ENCODE results near the gene TCAF2. TPM values are rescaled to one million over a fixed set of nuclear protein-coding genes. Genes with fewer than 3 reads are reported as not detected.
"Not testable (repeated sequence)": the region's sequence is repeated elsewhere in the genome, so short reads cannot be mapped to it uniquely, and the experiment has no call there.

Gene TCAF2
- total RNA-seq, 1 donor from 2014 or later: 2.3 TPM

DNA sequence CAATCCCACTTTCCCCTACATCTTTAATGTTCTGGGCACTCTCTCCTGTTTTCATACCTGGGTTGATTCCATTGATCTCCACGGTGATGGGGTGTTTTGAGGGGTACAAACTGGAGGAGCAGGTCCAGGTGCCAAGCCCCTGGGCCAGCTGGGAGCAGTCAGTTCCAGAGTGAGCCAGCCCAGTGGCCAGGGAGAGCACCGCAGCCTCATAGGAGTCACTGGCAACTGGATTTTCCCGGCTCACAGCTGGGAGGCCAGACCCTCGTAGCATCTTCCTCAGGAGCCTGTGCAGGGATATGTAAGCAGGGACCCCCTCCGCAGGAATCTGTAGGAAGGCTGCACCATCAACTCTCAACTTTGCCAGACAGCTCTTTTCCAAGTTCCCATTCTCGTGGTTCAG lies 25.8 kb downstream of the TCAF2 start:
- H3K4me3 ChIP-seq (ENCODE audit: low read depth, low read length): not testable (repeated sequence)

DNA sequence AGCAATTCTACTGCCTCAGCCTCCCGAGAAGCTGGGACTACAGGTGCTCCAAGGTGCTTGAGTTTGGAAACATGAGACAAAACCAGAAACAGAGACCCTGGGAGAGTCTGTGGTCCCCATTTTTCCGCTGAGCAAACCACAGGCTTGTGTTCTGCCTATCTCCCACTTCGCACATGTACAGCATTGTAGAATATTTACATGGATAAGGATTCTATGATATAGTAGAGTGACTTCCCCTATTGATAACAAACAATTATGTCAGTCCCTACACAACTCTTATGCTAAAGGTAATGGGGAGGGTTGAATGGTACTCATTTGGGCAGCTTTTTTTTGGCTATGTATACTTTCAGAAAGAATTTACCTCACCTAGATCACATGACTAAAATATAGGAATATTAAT lies 29.1 kb downstream of the TCAF2 start:
- H3K4me3 ChIP-seq (ENCODE audit: low read depth, low read length): not testable (repeated sequence)

More for the DNA sequence above, 25.8 kb downstream of the TCAF2 start:
- DNase-seq (ENCODE audit: low read depth): not testable (repeated sequence)

DNA sequence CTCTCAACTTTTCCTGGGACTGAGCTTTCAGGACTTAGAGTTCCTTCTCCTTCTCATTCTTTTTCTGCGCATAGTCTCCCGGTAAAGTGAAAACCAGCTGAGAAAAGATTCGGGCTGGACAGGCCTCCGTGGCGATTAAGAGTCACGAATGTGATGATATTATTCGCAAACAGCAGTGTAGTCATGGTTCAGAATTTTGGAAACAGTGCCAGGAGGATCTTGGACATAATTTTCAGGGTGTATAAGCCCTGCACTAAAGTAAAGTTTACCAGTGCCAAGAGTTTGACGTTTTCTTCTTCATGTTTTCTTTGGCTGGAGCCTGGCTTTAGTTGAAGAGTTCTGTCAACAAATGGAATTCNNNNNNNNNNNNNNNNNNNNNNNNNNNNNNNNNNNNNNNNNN lies 29.7 kb downstream of the TCAF2 start:
- DNase-seq (ENCODE audit: low read depth): not testable (repeated sequence)

More for the DNA sequence above, 29.1 kb downstream of the TCAF2 start:
- not testable (repeated sequence) for DNase-seq (ENCODE audit: low read depth)

More for the DNA sequence above, 29.7 kb downstream of the TCAF2 start:
- not testable (repeated sequence) for H3K4me3 ChIP-seq (ENCODE audit: low read depth, low read length)

Other genes starting within 250 kb of the TCAF2 start
- gene ZYX, start 239.6 kb upstream of the TCAF2 start, total RNA-seq: 117 and 152 TPM in 2 replicates
- gene EPHA1, start 212.1 kb upstream of the TCAF2 start, total RNA-seq: 4.5 and 14.4 TPM in 2 replicates
- gene TAS2R60, start 177.5 kb upstream of the TCAF2 start, total RNA-seq: not detected in 2 replicates
- not detected in 2 replicates for gene TAS2R41, start 143.1 kb upstream of the TCAF2 start, total RNA-seq
- 0.65 and 1.3 TPM in 2 replicates for gene CTAGE15, start 49.2 kb upstream of the TCAF2 start, total RNA-seq
- 0.06 TPM in 1 of 2 replicates, not detected in the other for gene CTAGE6, start 136.7 kb downstream of the TCAF2 start, total RNA-seq

Measured in epithelial cell of proximal tubule (primary cell).